ENCODE measurements around the gene UCP3. TPM values are rescaled to one million over a fixed set of nuclear protein-coding genes. Genes with fewer than 3 reads are reported as not detected.

UCP3 gene
- polyA plus RNA-seq, 4 donors, result 0.54 to 1.3 (median 0.86) TPM

DNA sequence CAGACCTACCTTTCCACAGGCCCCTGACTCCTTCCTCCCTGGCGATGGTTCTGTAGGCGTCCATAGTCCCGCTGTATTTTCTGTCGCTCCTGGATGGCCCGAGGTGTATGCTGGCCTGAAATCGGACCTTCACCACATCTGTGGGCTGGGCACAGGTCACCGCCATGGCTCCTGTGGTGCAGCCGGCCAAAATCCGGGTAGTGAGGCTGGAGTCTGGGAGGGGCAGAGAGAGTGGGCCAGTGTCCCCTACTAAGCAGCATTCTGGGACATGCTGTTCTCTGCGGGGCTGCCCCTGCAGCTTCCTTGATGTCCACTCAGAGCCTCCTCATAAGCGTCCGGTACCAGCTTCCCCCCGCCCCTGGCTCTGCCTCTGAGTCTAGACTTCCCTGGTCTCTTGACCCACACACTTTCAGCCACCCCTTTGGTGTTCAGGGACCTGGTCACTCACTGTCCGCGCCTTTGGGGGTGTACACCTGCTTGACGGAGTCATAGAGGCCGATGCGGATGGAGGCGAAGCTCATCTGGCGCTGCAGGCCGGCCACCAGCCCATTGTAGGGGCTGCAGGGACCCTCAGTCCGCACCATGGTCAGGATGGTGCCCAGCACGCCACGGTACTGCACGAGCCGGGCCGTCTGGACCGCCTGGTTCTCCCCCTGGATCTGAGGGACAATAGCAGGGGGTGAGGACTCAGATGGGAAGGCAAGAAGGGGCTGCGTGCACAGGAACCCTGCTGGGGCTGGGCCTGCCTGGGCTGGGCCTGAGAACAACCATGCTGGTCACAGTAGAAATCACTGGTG, 3.0 kb downstream of the UCP3 start:
- DNase-seq, result no peak
- peaks cover 0 to 24% (median 17%) of the 10 kb centered on the region in 3 donors for H3K4me1 ChIP-seq (ENCODE audit: control insufficient read depth in 3 of 3, insufficient read depth in 2 of 3, low read depth in 1 of 3, low read length in 2 of 3)
- H3K9me3 ChIP-seq (ENCODE audit: control insufficient read depth in 2 of 2, insufficient read depth in 1 of 2, low read depth in 1 of 2, low read length in 1 of 2), result no peaks in the 10 kb centered on the region
- peaks cover 0 to 35% (median 0%) of the 10 kb centered on the region in 3 donors for H3K36me3 ChIP-seq (ENCODE audit: control insufficient read depth in 3 of 3, insufficient read depth in 2 of 3, low read depth in 1 of 3, low read length in 3 of 3)
- H3K4me3 ChIP-seq (ENCODE audit: low read depth in 1 of 3, low read length in 3 of 3), result no peak overlapping the region
- FAIRE-seq, result no peak
- H3K27ac ChIP-seq (ENCODE audit: low read depth in 1 of 3, low read length in 2 of 3), result peak overlapping the region in 2 of 3 donors; percentile 4 to 15
- WGBS, 3 donors, result 93 to 96% (median 96%) methylated on average over 29 of the region's 29 CpGs
- no peaks in the 10 kb centered on the region for H3K27me3 ChIP-seq (ENCODE audit: control insufficient read depth in 3 of 3, insufficient read depth in 3 of 3, low read length in 3 of 3)

GRCh38 chr11:74004759-74005615, 3.9 kb downstream of the UCP3 start:
- peaks cover 0 to 21% (median 17%) of the 10 kb centered on the region in 3 donors for H3K4me1 ChIP-seq (ENCODE audit: control insufficient read depth in 3 of 3, insufficient read depth in 2 of 3, low read depth in 1 of 3, low read length in 2 of 3)
- WGBS, 3 donors, result 39 to 45% (median 44%) methylated on average over 11 of the region's 11 CpGs
- peaks cover 0 to 34% (median 0%) of the 10 kb centered on the region in 3 donors for H3K36me3 ChIP-seq (ENCODE audit: control insufficient read depth in 3 of 3, insufficient read depth in 2 of 3, low read depth in 1 of 3, low read length in 3 of 3)
- H3K4me3 ChIP-seq (ENCODE audit: low read depth in 1 of 3, low read length in 3 of 3), result no peak overlapping the region
- FAIRE-seq (no peak), DNase-seq (peak; percentile 79 to 86)
- H3K27me3 ChIP-seq (ENCODE audit: control insufficient read depth in 3 of 3, insufficient read depth in 3 of 3, low read length in 3 of 3), result no peaks in the 10 kb centered on the region
- peak overlapping the region in 2 of 3 donors; percentile 15 to 34 for H3K27ac ChIP-seq (ENCODE audit: low read depth in 1 of 3, low read length in 2 of 3)
- H3K9me3 ChIP-seq (ENCODE audit: control insufficient read depth in 2 of 2, insufficient read depth in 1 of 2, low read depth in 1 of 2, low read length in 1 of 2), result no peaks in the 10 kb centered on the region

DNA sequence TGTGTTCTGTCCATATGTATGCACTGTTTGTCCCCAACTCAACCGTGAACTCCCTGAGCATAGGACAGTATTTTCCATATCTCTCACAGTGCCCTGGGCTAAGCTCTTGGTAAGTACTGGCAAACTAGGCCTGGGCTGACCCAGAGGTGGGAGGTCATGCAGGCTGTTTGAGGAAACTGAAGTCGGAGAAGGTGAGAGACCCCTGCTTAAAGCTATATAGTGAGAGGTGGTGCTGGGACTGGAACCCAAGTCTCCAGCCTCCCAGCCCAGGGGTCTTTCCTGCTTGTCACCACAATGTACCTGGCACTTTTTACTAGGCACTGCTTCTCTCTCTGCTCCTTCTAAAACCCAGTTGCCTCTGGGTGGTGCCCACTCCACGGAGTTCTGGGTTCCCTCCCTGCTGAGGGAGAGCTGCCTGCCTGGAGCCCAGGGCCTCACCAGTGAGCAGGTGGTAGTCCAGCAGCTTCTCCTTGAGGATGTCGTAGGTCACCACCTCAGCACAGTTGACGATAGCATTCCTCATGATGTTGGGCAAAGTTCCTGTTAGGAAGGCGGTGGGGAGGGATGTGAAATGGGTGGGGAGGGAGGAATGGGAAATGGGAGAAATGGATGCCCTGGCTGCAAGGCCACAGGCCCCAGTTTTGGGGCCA, 4.7 kb downstream of the UCP3 start:
- FAIRE-seq (no peak), DNase-seq (no peak)
- Histone ChIP-seq H3K36me3 (ENCODE audit: control insufficient read depth in 3 of 3, insufficient read depth in 2 of 3, low read depth in 1 of 3, low read length in 3 of 3) (peaks cover 0 to 36% (median 3%) of the 10 kb centered on the region in 3 donors), H3K27ac (ENCODE audit: low read depth in 1 of 3, low read length in 2 of 3) (no peak overlapping the region), H3K9me3 (ENCODE audit: control insufficient read depth in 2 of 2, insufficient read depth in 1 of 2, low read depth in 1 of 2, low read length in 1 of 2) (no peaks in the 10 kb centered on the region), H3K4me1 (ENCODE audit: control insufficient read depth in 3 of 3, insufficient read depth in 2 of 3, low read depth in 1 of 3, low read length in 2 of 3) (peaks cover 0 to 20% (median 17%) of the 10 kb centered on the region in 3 donors), H3K4me3 (ENCODE audit: low read depth in 1 of 3, low read length in 3 of 3) (no peak overlapping the region), H3K27me3 (ENCODE audit: control insufficient read depth in 3 of 3, insufficient read depth in 3 of 3, low read length in 3 of 3) (no peaks in the 10 kb centered on the region)
- 72 to 76% (median 73%) methylated on average over 6 of the region's 6 CpGs for WGBS, 3 donors

DNA sequence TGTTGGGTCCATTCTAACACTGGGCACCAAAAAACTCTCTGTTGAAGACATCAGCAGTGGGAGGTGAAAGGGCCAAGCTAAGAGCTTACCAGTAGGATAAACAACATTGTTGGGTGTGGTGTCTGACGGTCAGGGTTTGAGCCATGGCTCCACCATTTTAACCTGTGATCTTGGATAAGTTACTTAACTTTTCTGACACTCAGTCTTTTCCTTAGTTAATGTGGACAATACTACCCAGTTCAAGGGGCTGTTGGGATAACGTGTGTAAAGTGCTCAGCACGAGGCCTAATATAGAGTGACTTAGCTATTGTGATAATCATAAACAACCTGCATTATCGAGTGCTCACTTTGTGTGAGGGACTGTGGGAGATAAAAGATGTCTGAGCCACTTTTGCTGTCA, 6.1 kb downstream of the UCP3 start:
- Histone ChIP-seq H3K27me3 (ENCODE audit: control insufficient read depth in 3 of 3, insufficient read depth in 3 of 3, low read length in 3 of 3) (no peaks in the 10 kb centered on the region), H3K27ac (ENCODE audit: low read depth in 1 of 3, low read length in 2 of 3) (no peak overlapping the region), H3K4me3 (ENCODE audit: low read depth in 1 of 3, low read length in 3 of 3) (no peak overlapping the region), H3K36me3 (ENCODE audit: control insufficient read depth in 3 of 3, insufficient read depth in 2 of 3, low read depth in 1 of 3, low read length in 3 of 3) (peaks cover 0 to 34% (median 3%) of the 10 kb centered on the region in 3 donors), H3K9me3 (ENCODE audit: control insufficient read depth in 2 of 2, insufficient read depth in 1 of 2, low read depth in 1 of 2, low read length in 1 of 2) (no peaks in the 10 kb centered on the region), H3K4me1 (ENCODE audit: control insufficient read depth in 3 of 3, insufficient read depth in 2 of 3, low read depth in 1 of 3, low read length in 2 of 3) (peaks cover 0 to 17% (median 17%) of the 10 kb centered on the region in 3 donors)
- DNase-seq (no peak), FAIRE-seq (no peak)
- WGBS, 3 donors, result 94 to 97% (median 96%) methylated on average over 4 of the region's 4 CpGs

DNA sequence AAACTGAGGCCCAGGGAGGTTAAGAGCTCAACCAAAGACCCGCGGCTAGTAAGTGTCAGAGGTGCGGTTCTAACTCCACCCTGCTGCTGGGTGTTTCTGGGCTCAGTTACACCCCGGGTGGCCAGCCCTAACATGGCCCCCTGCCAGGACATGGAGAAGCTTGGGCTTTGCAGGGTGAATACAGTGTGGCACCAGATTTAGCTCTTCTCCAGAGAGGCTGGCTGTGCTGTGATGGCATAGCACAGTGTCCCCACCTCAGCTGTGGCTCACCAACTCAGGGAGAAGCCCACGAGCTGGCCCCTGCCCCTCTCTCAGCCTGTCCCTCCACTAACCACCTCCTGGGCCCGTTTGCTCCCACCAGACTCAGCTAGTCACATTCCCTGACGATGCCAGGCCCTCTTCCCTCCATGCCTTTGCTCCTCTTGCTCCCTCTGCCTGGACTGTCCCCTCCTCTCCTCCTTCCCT, 7.0 kb downstream of the UCP3 start:
- no peak for FAIRE-seq

DNA sequence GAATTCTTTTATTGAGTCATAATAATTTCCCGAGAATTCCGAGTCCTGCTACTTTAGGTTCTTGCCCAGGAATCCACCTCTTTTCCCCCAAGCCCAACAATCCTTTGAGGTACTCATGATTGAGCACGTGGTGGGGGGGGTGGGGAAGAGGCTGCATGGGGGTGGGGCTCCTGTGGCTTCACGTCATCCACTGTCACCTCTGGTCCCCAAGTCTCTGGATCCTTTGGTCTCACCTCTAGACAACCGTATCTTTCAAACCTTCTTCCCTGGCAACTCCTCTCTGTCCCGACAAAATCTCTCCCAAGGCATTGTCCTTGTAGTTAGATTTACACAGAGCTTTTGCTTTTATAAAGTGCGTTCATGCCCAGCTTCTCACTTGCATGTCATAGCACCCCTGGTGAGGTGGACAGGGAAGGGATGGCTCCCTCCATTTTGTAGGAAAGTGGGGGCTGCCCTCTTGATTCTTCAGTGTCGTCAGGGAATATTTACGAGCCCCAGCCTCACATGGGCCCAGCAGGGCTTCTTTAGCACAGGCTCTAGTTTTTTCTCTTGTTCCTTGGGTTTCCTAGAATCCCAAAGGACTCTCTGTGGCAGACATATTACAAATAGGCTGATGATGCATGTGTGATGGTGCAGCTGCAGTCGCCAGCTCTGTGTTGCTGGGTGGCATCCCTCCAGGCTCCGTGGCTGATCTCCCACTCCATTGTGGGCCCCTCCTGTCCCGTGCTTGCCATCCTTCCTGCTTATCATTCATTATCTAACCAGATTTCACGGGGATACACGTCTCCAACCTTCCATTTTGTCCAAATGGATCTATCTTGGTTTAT, 8.4 kb downstream of the UCP3 start:
- H3K36me3 ChIP-seq (ENCODE audit: control insufficient read depth in 3 of 3, insufficient read depth in 2 of 3, low read depth in 1 of 3, low read length in 3 of 3), result peaks cover 0 to 22% (median 3%) of the 10 kb centered on the region in 3 donors
- FAIRE-seq (no peak), DNase-seq (no peak)
- H3K4me3 ChIP-seq (ENCODE audit: low read depth in 1 of 3, low read length in 3 of 3), result no peak overlapping the region
- H3K9me3 ChIP-seq (ENCODE audit: control insufficient read depth in 2 of 2, insufficient read depth in 1 of 2, low read depth in 1 of 2, low read length in 1 of 2), result no peaks in the 10 kb centered on the region
- 90 to 91% (median 91%) methylated on average over 14 of the region's 14 CpGs for WGBS, 3 donors
- H3K27ac ChIP-seq (ENCODE audit: low read depth in 1 of 3, low read length in 2 of 3), result no peak overlapping the region
- no peaks in the 10 kb centered on the region for H3K27me3 ChIP-seq (ENCODE audit: control insufficient read depth in 3 of 3, insufficient read depth in 3 of 3, low read length in 3 of 3)
- H3K4me1 ChIP-seq (ENCODE audit: control insufficient read depth in 3 of 3, insufficient read depth in 2 of 3, low read depth in 1 of 3, low read length in 2 of 3), result peaks cover 0 to 11% (median 8%) of the 10 kb centered on the region in 3 donors

More for the DNA sequence above, 7.0 kb downstream of the UCP3 start:
- Histone ChIP-seq H3K9me3 (ENCODE audit: control insufficient read depth in 2 of 2, insufficient read depth in 1 of 2, low read depth in 1 of 2, low read length in 1 of 2) (no peaks in the 10 kb centered on the region), H3K27ac (ENCODE audit: low read depth in 1 of 3, low read length in 2 of 3) (no peak overlapping the region), H3K4me1 (ENCODE audit: control insufficient read depth in 3 of 3, insufficient read depth in 2 of 3, low read depth in 1 of 3, low read length in 2 of 3) (peaks cover 0 to 17% (median 17%) of the 10 kb centered on the region in 3 donors), H3K36me3 (ENCODE audit: control insufficient read depth in 3 of 3, insufficient read depth in 2 of 3, low read depth in 1 of 3, low read length in 3 of 3) (peaks cover 0 to 32% (median 3%) of the 10 kb centered on the region in 3 donors), H3K27me3 (ENCODE audit: control insufficient read depth in 3 of 3, insufficient read depth in 3 of 3, low read length in 3 of 3) (no peaks in the 10 kb centered on the region), H3K4me3 (ENCODE audit: low read depth in 1 of 3, low read length in 3 of 3) (no peak overlapping the region)
- 79 to 82% (median 80%) methylated on average over 7 of the region's 7 CpGs for WGBS, 3 donors
- DNase-seq, result no peak

GRCh38 chr11:73999581-74000306, 9.1 kb downstream of the UCP3 start:
- no peak for FAIRE-seq
- no peak for DNase-seq
- WGBS, 3 donors, result 77 to 82% (median 81%) methylated on average over 8 of the region's 8 CpGs
- Histone ChIP-seq H3K9me3 (ENCODE audit: control insufficient read depth in 2 of 2, insufficient read depth in 1 of 2, low read depth in 1 of 2, low read length in 1 of 2) (no peaks in the 10 kb centered on the region), H3K27me3 (ENCODE audit: control insufficient read depth in 3 of 3, insufficient read depth in 3 of 3, low read length in 3 of 3) (no peaks in the 10 kb centered on the region), H3K4me3 (ENCODE audit: low read depth in 1 of 3, low read length in 3 of 3) (no peak overlapping the region), H3K36me3 (ENCODE audit: control insufficient read depth in 3 of 3, insufficient read depth in 2 of 3, low read depth in 1 of 3, low read length in 3 of 3) (peaks cover 0 to 19% (median 3%) of the 10 kb centered on the region in 3 donors), H3K4me1 (ENCODE audit: control insufficient read depth in 3 of 3, insufficient read depth in 2 of 3, low read depth in 1 of 3, low read length in 2 of 3) (peaks cover 0 to 4% (median 2%) of the 10 kb centered on the region in 3 donors), H3K27ac (ENCODE audit: low read depth in 1 of 3, low read length in 2 of 3) (no peak overlapping the region)

All from small intestine (tissue), 7 donors.